ENCODE results near the gene FAAH. TPM values are rescaled to one million over a fixed set of nuclear protein-coding genes. Genes with fewer than 3 reads are reported as not detected.

The FAAH gene
- total and polyA plus RNA-seq, 7 donors, result 5.4 to 48.1 (median 11.5) TPM

DNA sequence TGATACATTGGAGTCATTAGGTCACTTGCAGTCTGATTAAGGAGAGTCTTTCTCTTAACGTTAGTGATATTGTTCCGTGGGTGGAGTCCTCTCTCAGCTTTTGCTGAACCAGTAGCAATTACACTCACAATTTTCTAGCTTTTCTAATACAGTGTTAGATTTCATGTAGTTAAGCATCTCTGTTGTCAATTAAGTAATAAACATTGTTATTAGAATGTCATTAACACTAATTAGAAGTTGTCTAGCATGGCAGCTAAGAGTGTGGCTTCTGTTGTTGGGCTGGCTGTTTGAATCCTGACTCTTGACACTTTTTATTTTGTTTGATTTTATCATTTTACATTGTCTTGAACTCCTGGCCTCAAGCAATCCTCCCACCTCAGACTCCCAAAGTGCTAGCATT lies 33.4 kb downstream of the FAAH start:
- no peak for DNase-seq
- Histone ChIP-seq H3K4me1 (no peaks in the 10 kb centered on the region), H3K4me3 (no peak overlapping the region), H3K27ac (no peak overlapping the region), H3K9me3 (no peaks in the 10 kb centered on the region), H3K27me3 (peaks cover 0 to 28% (median 7%) of the 10 kb centered on the region in 3 donors), H3K36me3 (no peaks in the 10 kb centered on the region)
- intact Hi-C loops (cut with DNase I), result no loop called here
- WGBS, 2 donors, result 63 to 80% methylated on average over 2 of the region's 2 CpGs
- TF ChIP-seq POLR2AphosphoS5 (IDR thresholded peaks at IDR 0.05), result no peak
- no peak for TF ChIP-seq EP300 (IDR thresholded peaks at IDR 0.05)
- TF ChIP-seq, protein P1, sequence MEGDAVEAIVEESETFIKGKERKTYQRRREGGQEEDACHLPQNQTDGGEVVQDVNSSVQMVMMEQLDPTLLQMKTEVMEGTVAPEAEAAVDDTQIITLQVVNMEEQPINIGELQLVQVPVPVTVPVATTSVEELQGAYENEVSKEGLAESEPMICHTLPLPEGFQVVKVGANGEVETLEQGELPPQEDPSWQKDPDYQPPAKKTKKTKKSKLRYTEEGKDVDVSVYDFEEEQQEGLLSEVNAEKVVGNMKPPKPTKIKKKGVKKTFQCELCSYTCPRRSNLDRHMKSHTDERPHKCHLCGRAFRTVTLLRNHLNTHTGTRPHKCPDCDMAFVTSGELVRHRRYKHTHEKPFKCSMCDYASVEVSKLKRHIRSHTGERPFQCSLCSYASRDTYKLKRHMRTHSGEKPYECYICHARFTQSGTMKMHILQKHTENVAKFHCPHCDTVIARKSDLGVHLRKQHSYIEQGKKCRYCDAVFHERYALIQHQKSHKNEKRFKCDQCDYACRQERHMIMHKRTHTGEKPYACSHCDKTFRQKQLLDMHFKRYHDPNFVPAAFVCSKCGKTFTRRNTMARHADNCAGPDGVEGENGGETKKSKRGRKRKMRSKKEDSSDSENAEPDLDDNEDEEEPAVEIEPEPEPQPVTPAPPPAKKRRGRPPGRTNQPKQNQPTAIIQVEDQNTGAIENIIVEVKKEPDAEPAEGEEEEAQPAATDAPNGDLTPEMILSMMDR (IDR thresholded peaks at IDR 0.05), result no peak
- TF ChIP-seq POLR2A (IDR thresholded peaks at IDR 0.05), result no peak

DNA sequence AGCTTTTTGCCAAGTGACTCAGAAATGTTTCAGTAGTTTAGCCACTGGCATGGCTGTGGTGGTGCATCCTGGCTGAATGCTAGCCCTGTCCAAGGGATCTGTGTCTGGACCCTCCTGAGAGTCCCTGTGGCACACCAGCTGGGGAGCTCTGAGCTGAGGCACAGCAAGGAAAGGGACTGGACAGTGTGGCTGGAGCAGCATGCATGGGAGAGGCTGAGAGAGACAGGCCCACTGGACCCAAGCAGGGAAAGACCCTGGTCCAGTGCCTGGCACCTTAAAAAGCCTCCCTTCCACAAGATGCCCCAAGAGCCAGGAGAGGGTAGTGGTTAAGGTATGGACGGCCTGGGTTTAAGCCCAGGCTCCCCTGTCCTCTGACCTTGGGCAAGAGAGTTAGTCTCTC lies 35.3 kb downstream of the FAAH start:
- intact Hi-C loops (cut with DNase I), result no loop called here
- H3K27ac ChIP-seq, result no peak overlapping the region

DNA sequence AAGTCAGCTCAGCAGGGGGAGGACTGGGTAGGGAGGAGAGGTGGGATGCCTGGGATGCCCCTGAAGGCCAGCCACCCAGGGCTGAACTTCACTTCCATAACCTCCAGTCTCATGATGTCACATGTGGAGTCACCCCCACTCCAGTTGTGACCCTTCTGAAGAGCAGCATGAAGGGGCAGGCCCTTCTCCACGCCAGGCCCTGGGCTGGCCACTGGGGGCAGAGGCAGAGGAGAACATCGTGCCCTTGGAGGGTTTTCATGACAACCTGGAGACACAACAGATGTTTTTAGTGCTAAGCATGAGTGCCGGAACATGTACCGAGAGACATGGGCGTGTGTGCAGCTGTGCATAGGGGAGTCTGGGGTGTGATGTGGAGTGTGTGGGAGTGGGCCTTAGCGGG lies 37.6 kb downstream of the FAAH start:
- 79 to 82% methylated on average over 6 of the region's 6 CpGs for WGBS, 2 donors

More for the DNA sequence above, 35.3 kb downstream of the FAAH start:
- WGBS, 2 donors, result 74 to 91% methylated on average over 1 of the region's 1 CpG
- no peak for DNase-seq
- TF ChIP-seq, protein P1 (IDR thresholded peaks at IDR 0.05), result no peak
- TF ChIP-seq EP300 (IDR thresholded peaks at IDR 0.05) (no peak), POLR2A (IDR thresholded peaks at IDR 0.05) (no peak), POLR2AphosphoS5 (IDR thresholded peaks at IDR 0.05) (no peak)
- no peaks in the 10 kb centered on the region for H3K9me3 ChIP-seq
- peaks cover 0 to 9% (median 0%) of the 10 kb centered on the region in 3 donors for H3K27me3 ChIP-seq
- H3K36me3 ChIP-seq, result no peaks in the 10 kb centered on the region
- no peaks in the 10 kb centered on the region for H3K4me1 ChIP-seq
- no peak overlapping the region for H3K4me3 ChIP-seq

DNA sequence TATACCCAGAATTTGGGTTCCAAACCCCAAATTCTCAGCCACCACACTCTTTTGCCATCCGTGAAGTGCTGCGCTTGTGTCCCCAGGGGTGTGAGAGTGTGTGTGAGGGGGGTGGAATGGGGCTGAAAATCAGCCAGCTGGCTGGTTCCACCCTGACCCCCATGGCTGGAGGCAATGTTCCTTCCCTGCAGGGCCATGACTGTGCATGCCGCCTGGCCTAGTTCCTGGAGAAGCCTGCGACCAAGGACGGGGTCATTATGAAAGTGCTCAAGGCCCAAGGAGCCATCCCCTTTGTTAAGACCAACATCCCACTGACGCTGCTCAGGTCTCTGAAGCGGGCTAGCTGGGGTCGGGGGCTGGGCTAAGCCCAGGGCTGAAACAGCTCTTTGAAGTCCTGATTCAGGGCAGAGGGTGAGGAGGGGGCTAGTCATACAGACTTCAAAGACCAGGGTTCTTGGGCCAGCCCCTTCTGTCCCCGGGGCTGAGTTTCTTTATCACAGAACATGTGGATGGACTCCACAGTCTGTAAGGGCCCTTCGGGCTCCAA lies 38.7 kb downstream of the FAAH start:
- H3K4me1 ChIP-seq, result no peaks in the 10 kb centered on the region
- no peaks in the 10 kb centered on the region for H3K9me3 ChIP-seq
- WGBS, 2 donors, result 78 to 81% methylated on average over 10 of the region's 10 CpGs
- intact Hi-C loops (cut with DNase I), result no loop called here
- H3K4me3 ChIP-seq, result no peak overlapping the region
- H3K36me3 ChIP-seq, result no peaks in the 10 kb centered on the region
- no peaks in the 10 kb centered on the region for H3K27me3 ChIP-seq
- no peak for DNase-seq
- TF ChIP-seq, protein P1 (IDR thresholded peaks at IDR 0.05), result no peak
- TF ChIP-seq POLR2A (IDR thresholded peaks at IDR 0.05), result no peak
- TF ChIP-seq EP300 (IDR thresholded peaks at IDR 0.05), result no peak
- no peak for TF ChIP-seq POLR2AphosphoS5 (IDR thresholded peaks at IDR 0.05)
- no peak overlapping the region for H3K27ac ChIP-seq

More for the DNA sequence above, 37.6 kb downstream of the FAAH start:
- H3K27me3 ChIP-seq, result no peaks in the 10 kb centered on the region
- no peaks in the 10 kb centered on the region for H3K4me1 ChIP-seq
- intact Hi-C loops (cut with DNase I), result no loop called here
- H3K27ac ChIP-seq, result no peak overlapping the region
- no peaks in the 10 kb centered on the region for H3K36me3 ChIP-seq
- DNase-seq, result no peak
- TF ChIP-seq, protein P1 (IDR thresholded peaks at IDR 0.05), result no peak
- TF ChIP-seq POLR2A (IDR thresholded peaks at IDR 0.05), result no peak
- H3K9me3 ChIP-seq, result no peaks in the 10 kb centered on the region
- no peak overlapping the region for H3K4me3 ChIP-seq

- DNase-seq, result no peak
- 90 to 93% methylated on average over 3 of the region's 3 CpGs for WGBS, 2 donors
- no peak for TF ChIP-seq EP300 (IDR thresholded peaks at IDR 0.05)
- TF ChIP-seq, protein P1 (IDR thresholded peaks at IDR 0.05), result no peak
- no peak for TF ChIP-seq POLR2AphosphoS5 (IDR thresholded peaks at IDR 0.05)
- TF ChIP-seq POLR2A (IDR thresholded peaks at IDR 0.05), result no peak
- Histone ChIP-seq H3K27me3 (no peaks in the 10 kb centered on the region), H3K4me1 (no peaks in the 10 kb centered on the region), H3K9me3 (no peaks in the 10 kb centered on the region), H3K36me3 (no peaks in the 10 kb centered on the region), H3K4me3 (no peak overlapping the region), H3K27ac (no peak overlapping the region)
- intact Hi-C loops (cut with DNase I), result no loop called here
Observed at GRCh38 chr1:46434358-46434757, 40.2 kb downstream of the FAAH start.
